Measurements from ENCODE around the gene PEX11B.

The PEX11B gene

GRCh38 chr1:145962157-145963102, 43.9 kb upstream of the PEX11B start:
- peak; percentile 13 for DNase-seq (ENCODE audit: low read depth)
- TF ChIP-seq, protein P1, sequence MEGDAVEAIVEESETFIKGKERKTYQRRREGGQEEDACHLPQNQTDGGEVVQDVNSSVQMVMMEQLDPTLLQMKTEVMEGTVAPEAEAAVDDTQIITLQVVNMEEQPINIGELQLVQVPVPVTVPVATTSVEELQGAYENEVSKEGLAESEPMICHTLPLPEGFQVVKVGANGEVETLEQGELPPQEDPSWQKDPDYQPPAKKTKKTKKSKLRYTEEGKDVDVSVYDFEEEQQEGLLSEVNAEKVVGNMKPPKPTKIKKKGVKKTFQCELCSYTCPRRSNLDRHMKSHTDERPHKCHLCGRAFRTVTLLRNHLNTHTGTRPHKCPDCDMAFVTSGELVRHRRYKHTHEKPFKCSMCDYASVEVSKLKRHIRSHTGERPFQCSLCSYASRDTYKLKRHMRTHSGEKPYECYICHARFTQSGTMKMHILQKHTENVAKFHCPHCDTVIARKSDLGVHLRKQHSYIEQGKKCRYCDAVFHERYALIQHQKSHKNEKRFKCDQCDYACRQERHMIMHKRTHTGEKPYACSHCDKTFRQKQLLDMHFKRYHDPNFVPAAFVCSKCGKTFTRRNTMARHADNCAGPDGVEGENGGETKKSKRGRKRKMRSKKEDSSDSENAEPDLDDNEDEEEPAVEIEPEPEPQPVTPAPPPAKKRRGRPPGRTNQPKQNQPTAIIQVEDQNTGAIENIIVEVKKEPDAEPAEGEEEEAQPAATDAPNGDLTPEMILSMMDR (IDR thresholded peaks at IDR 0.05; ENCODE audit: insufficient read depth, low read depth, low read length, missing control alignments): no peak
- peak overlapping the region; percentile 52 for H3K4me3 ChIP-seq (ENCODE audit: low read length)

GRCh38 chr1:145961425-145962156, 43.1 kb upstream of the PEX11B start:
- peak; percentile 16 for DNase-seq (ENCODE audit: low read depth)
- H3K4me3 ChIP-seq (ENCODE audit: low read length): peak overlapping the region; percentile 52
- TF ChIP-seq, protein P1 (IDR thresholded peaks at IDR 0.05; ENCODE audit: insufficient read depth, low read depth, low read length, missing control alignments): no peak

DNA sequence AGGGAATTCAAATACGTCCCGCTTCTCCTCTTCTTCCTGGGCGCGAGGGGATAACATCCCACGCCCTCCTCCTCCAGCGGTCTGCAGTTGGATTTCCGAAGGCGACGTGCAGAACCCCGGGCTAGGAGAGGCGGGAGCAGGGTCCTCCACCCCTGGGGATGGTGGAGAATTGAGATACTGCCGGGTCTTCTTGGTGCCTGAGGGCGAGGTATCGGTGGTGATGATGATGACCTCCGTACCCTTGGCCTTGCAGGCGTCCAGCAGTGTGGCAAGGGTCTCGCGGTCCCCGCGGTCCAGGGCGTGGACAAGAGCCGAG, 42.5 kb upstream of the PEX11B start:
- peak overlapping the region; percentile 52 for H3K4me3 ChIP-seq (ENCODE audit: low read length)
- DNase-seq (ENCODE audit: low read depth): no peak
- TF ChIP-seq, protein P1 (IDR thresholded peaks at IDR 0.05; ENCODE audit: insufficient read depth, low read depth, low read length, missing control alignments): no peak

GRCh38 chr1:145960468-145961108, 42.1 kb upstream of the PEX11B start:
- TF ChIP-seq, protein P1 (IDR thresholded peaks at IDR 0.05; ENCODE audit: insufficient read depth, low read depth, low read length, missing control alignments): no peak
- peak; percentile 46 for DNase-seq (ENCODE audit: low read depth)
- peak overlapping the region; percentile 52 for H3K4me3 ChIP-seq (ENCODE audit: low read length)

- DNase-seq (ENCODE audit: low read depth): no peak
- peak overlapping the region; percentile 52 for H3K4me3 ChIP-seq (ENCODE audit: low read length)
- TF ChIP-seq, protein P1 (IDR thresholded peaks at IDR 0.05; ENCODE audit: insufficient read depth, low read depth, low read length, missing control alignments): no peak
Measured at GRCh38 chr1:145959957-145960467, 41.5 kb upstream of the PEX11B start.

DNA sequence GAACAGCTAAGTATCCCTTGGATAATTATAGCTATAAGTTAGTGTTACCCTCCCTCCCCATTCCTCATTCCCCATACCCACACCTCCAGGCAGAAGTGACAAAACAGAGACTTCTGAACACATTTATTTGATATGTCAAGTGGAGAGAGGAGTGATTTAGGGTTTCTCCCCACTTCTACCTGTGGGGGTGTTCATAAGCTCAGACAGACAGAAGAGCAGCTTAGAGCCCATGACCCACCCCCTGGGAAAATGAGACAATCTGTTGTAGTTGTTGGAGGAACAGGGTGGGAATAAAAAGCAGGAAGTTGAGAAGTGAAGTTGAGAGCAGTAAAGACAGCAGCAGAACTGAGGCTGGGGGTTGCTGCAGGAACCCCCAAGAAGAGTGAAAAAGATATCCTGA, 40.8 kb upstream of the PEX11B start:
- TF ChIP-seq, protein P1 (IDR thresholded peaks at IDR 0.05; ENCODE audit: insufficient read depth, low read depth, low read length, missing control alignments): no peak
- no peak for DNase-seq (ENCODE audit: low read depth)
- no peak overlapping the region for H3K4me3 ChIP-seq (ENCODE audit: low read length)

Measured in epithelial cell of esophagus (primary cell).